Prostate gland (tissue), 2 donors: ENCODE measurements around the gene KDR. TPM values are rescaled to one million over a fixed set of nuclear protein-coding genes. Genes with fewer than 3 reads are reported as not detected.

Experiments
- DNase-seq: peaks from one replicate; pipeline ENCODE4 v3.0.0-alpha.2; 2019; ENCODE audit warnings: low spot score
- H3K27ac ChIP-seq, 2 donors: fragments of 200-600 bp; sonication (generic); 2 replicates each; pipeline ENCODE4 v1.5.1; 2017 to 2019
- H3K27me3 ChIP-seq: fragments of 200-600 bp; sonication (generic); replicated peaks from 2 replicates; pipeline ENCODE4 v1.5.1; 2019; ENCODE audit not compliant: insufficient read depth
- H3K36me3 ChIP-seq, 2 donors: fragments of 200-600 bp; sonication (generic); 1 replicate in 1 of 2; 2 replicates in 1 of 2; pipeline versions ENCODE4 v1.5.1 to v1.8.1; 2017 to 2019
- H3K4me1 ChIP-seq: fragments of 200-600 bp; sonication (generic); replicated peaks from 2 replicates; pipeline ENCODE4 v1.5.1; 2019
- H3K4me3 ChIP-seq, 2 donors: fragments of 200-600 bp; sonication (generic); 2 replicates each; pipeline ENCODE4 v1.5.1; 2017 to 2019
- H3K9me3 ChIP-seq: fragments of 200-600 bp; sonication (generic); 2 replicates; pipeline ENCODE4 v1.5.1; 2017
- CTCF ChIP-seq, 4 experiments: fragments of 200-600 bp in 2 of 4; fragments of 450-650 bp in 2 of 4; sonication (generic) in 2 of 4; IDR thresholded peaks; 1 replicate in 3 of 4; 2 replicates in 1 of 4; pipeline ENCODE4 v1.5.1; 2016 to 2019; ENCODE audit warnings: antibody characterized with exemption in 4 of 4, mild to moderate bottlenecking in 2 of 4, moderate library complexity in 2 of 4
- POLR2A ChIP-seq: fragments of 450-650 bp; IDR thresholded peaks from one replicate; pipeline ENCODE4 v1.6.1; 2016; ENCODE audit warnings: antibody characterized with exemption, mild to moderate bottlenecking
- POLR2AphosphoS5 ChIP-seq: sonication (generic); formaldehyde crosslinking; IDR thresholded peaks from one replicate; pipeline ENCODE4 v1.6.1; 2017; ENCODE audit warnings: antibody characterized with exemption
- WGBS: methylation state at CpG from one replicate; pipeline ENCODE4 v1.1.5; 2018; 5-methylcytosine and 5-hydroxymethylcytosine counted together
- intact Hi-C: fragments of 100-400 bp; cut with DNase I; formaldehyde crosslinking; loops from one replicate; pipeline ENCODE4 v1.14.2; 2022
- total RNA-seq, 2 donors: library from RNA; depleted of rRNA; stranded (reverse); fragments of >200 nt; gene quantifications; one replicate each; pipeline ENCODE4 v1.1.0, GENCODE V29; 2016

Gene KDR
- total RNA-seq, 2 donors from 2014 or later = 22.7 to 23.5 TPM

- no peaks in the 10 kb centered on the region for H3K9me3 ChIP-seq
- H3K4me1 ChIP-seq = no peaks in the 10 kb centered on the region
- H3K4me3 ChIP-seq = no peak overlapping the region
- TF ChIP-seq POLR2A (no peak), CTCF (IDR thresholded peaks at IDR 0.05) (no peak), POLR2AphosphoS5 (no peak)
- intact Hi-C loops = no loop called here
- no peak overlapping the region for H3K27ac ChIP-seq
- 95% methylated on average over 2 of the region's 2 CpGs for WGBS
- peaks cover 0 to under 1% of the 10 kb centered on the region in 2 donors for H3K36me3 ChIP-seq
- no peak for DNase-seq
- no peaks in the 10 kb centered on the region for H3K27me3 ChIP-seq
These were observed 32.9 kb downstream of the KDR start for GRCh38 chr4:55092504-55092903.

GRCh38 chr4:55089916-55090315, 35.5 kb downstream of the KDR start:
- H3K4me1 ChIP-seq = no peaks in the 10 kb centered on the region
- DNase-seq = no peak
- WGBS = 96% methylated on average over 6 of the region's 6 CpGs
- peaks cover 0 to 5% of the 10 kb centered on the region in 2 donors for H3K36me3 ChIP-seq
- intact Hi-C loops = no loop called here
- no peak overlapping the region for H3K27ac ChIP-seq
- no peak overlapping the region for H3K4me3 ChIP-seq
- H3K9me3 ChIP-seq = no peaks in the 10 kb centered on the region
- no peak for TF ChIP-seq POLR2A
- TF ChIP-seq POLR2AphosphoS5 = no peak
- no peak for TF ChIP-seq CTCF (IDR thresholded peaks at IDR 0.05)
- no peaks in the 10 kb centered on the region for H3K27me3 ChIP-seq

GRCh38 chr4:55087913-55088260, 37.5 kb downstream of the KDR start:
- Histone ChIP-seq H3K4me3 (no peak overlapping the region), H3K9me3 (no peaks in the 10 kb centered on the region), H3K4me1 (no peaks in the 10 kb centered on the region), H3K36me3 (peaks cover 0 to 5% of the 10 kb centered on the region in 2 donors), H3K27ac (no peak overlapping the region), H3K27me3 (no peaks in the 10 kb centered on the region)
- no peak for DNase-seq
- TF ChIP-seq CTCF (IDR thresholded peaks at IDR 0.05) (no peak), POLR2AphosphoS5 (no peak), POLR2A (no peak)
- intact Hi-C loops = no loop called here
- WGBS = 54% methylated on average over 1 of the region's 1 CpG

- Histone ChIP-seq H3K27ac (no peak overlapping the region), H3K4me3 (no peak overlapping the region), H3K36me3 (peaks cover 0 to 5% of the 10 kb centered on the region in 2 donors), H3K27me3 (no peaks in the 10 kb centered on the region), H3K4me1 (no peaks in the 10 kb centered on the region), H3K9me3 (no peaks in the 10 kb centered on the region)
- WGBS = 57% methylated on average over 8 of the region's 8 CpGs
- DNase-seq = no peak
- no peak for TF ChIP-seq POLR2A
- no peak for TF ChIP-seq CTCF (IDR thresholded peaks at IDR 0.05)
- TF ChIP-seq POLR2AphosphoS5 = no peak
- intact Hi-C loops = no loop called here
These were observed 38.1 kb downstream of the KDR start for GRCh38 chr4:55087009-55087912.

GRCh38 chr4:55086578-55086977, 38.8 kb downstream of the KDR start:
- no peaks in the 10 kb centered on the region for H3K9me3 ChIP-seq
- 57% methylated on average over 6 of the region's 6 CpGs for WGBS
- no peak for TF ChIP-seq POLR2A
- no peak for TF ChIP-seq POLR2AphosphoS5
- no peak for TF ChIP-seq CTCF (IDR thresholded peaks at IDR 0.05)
- H3K4me1 ChIP-seq = no peaks in the 10 kb centered on the region
- no peak for DNase-seq
- H3K27ac ChIP-seq = no peak overlapping the region
- no peak overlapping the region for H3K4me3 ChIP-seq
- H3K27me3 ChIP-seq = no peaks in the 10 kb centered on the region
- H3K36me3 ChIP-seq = peaks cover 0 to 5% of the 10 kb centered on the region in 2 donors
- intact Hi-C loops = no loop called here
